Measurements from ENCODE around the gene BIRC2.
"Not testable (repeated sequence)": the region's sequence is repeated elsewhere in the genome, so short reads cannot be mapped to it uniquely, and the experiment has no call there.

Gene BIRC2

GRCh38 chr11:102346748-102347461 lies at the start of gene BIRC2:
Gene BIRC2 (plus strand): TSS chr11:102347214. CDS start chr11:102349855, 2,641 bp downstream.
- peak within 1 kb of the TSS; percentile 82 for H3K4me3 ChIP-seq (ENCODE audit: low read depth, low read length)
- ChIA-PET CTCF (interaction anchor here (0.6 to 2.7 kb wide), 5 partner anchors 10 to 319 kb away, joined by 3 to 7 read pairs (median 3); no protein-coding TSS in a partner anchor), POLR2A (interaction anchor here (0.9 kb wide), 1 partner anchor 484 kb away, joined by 3 read pairs; no protein-coding TSS in a partner anchor)
- no peak for DNase-seq (ENCODE audit: low read depth, low spot score)
- TF ChIP-seq, protein P1, sequence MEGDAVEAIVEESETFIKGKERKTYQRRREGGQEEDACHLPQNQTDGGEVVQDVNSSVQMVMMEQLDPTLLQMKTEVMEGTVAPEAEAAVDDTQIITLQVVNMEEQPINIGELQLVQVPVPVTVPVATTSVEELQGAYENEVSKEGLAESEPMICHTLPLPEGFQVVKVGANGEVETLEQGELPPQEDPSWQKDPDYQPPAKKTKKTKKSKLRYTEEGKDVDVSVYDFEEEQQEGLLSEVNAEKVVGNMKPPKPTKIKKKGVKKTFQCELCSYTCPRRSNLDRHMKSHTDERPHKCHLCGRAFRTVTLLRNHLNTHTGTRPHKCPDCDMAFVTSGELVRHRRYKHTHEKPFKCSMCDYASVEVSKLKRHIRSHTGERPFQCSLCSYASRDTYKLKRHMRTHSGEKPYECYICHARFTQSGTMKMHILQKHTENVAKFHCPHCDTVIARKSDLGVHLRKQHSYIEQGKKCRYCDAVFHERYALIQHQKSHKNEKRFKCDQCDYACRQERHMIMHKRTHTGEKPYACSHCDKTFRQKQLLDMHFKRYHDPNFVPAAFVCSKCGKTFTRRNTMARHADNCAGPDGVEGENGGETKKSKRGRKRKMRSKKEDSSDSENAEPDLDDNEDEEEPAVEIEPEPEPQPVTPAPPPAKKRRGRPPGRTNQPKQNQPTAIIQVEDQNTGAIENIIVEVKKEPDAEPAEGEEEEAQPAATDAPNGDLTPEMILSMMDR (IDR thresholded peaks at IDR 0.05; ENCODE audit: insufficient read depth, low read length, missing control alignments) = peak; percentile 94

DNA sequence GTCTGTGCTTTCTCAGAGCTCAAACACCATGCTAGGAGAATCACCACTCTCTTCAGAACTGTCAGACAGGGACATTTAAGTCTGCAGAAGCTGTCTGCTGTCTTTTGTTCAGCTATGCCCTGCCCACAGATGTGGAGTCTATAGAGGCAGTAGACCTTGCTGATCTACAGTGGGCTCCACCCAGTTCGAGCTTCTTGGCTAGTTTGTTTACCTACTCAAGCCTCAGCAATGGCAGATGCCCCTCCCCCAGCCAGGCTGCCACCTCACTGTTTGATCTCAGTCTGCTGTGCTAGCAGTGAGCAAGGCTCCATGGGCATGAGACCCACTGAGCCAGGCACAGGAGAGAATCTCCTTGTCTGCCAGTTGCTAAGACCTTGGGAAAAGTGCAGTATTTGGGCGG lies 46.2 kb upstream of the BIRC2 start:
- CTCF ChIA-PET; DNase-seq (ENCODE audit: low read depth, low spot score); POLR2A ChIA-PET; H3K4me3 ChIP-seq (ENCODE audit: low read depth, low read length): not testable (repeated sequence)

DNA sequence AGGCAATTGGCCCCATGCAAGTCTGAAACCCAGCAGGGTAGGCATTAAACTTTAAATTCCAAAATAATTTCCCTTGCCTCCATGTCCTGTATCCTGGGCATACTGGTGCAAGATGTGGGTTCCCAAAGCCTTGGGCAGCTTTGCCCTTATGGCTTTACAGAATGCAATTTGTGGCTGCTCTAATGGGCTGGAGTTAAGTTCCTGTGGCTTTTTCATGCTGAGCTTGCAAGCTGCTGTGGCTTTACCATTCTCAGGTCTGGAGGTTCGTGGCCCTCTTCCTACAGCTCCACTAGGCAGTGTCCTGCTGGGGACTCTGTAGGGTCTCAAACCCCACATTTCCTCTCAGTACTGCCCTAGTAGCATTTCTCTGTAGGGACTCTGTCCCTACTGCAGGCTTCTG lies 44.8 kb upstream of the BIRC2 start:
- TF ChIP-seq, protein P1 (IDR thresholded peaks at IDR 0.05; ENCODE audit: insufficient read depth, low read length, missing control alignments) = no peak
- DNase-seq (ENCODE audit: low read depth, low spot score) = no peak
- ChIA-PET CTCF (no interaction called here), POLR2A (no interaction called here)
- H3K4me3 ChIP-seq (ENCODE audit: low read depth, low read length) = no peak overlapping the region

DNA sequence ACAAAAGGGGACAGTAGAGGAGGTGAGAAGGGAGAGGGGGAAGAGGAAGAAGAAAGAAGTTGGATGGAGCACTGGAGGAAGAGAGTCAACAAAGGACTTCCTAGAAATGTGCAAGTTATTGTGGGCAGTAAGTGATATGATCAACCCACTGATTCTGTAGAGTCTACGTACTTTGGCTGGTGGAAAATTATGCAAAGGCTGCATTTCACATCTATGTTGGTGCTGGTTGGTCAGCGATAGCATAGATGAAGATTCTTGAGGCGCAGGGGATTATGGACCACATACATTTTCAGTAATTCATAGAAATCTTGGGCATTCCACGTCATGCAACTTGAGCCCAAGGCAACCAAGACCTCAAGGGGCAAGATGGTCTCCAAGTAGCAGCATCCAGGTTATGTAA lies 42.3 kb upstream of the BIRC2 start:
- TF ChIP-seq, protein P1 (IDR thresholded peaks at IDR 0.05; ENCODE audit: insufficient read depth, low read length, missing control alignments) = no peak
- ChIA-PET POLR2A (no interaction called here), CTCF (no interaction called here)
- no peak for DNase-seq (ENCODE audit: low read depth, low spot score)
- H3K4me3 ChIP-seq (ENCODE audit: low read depth, low read length) = no peak overlapping the region

DNA sequence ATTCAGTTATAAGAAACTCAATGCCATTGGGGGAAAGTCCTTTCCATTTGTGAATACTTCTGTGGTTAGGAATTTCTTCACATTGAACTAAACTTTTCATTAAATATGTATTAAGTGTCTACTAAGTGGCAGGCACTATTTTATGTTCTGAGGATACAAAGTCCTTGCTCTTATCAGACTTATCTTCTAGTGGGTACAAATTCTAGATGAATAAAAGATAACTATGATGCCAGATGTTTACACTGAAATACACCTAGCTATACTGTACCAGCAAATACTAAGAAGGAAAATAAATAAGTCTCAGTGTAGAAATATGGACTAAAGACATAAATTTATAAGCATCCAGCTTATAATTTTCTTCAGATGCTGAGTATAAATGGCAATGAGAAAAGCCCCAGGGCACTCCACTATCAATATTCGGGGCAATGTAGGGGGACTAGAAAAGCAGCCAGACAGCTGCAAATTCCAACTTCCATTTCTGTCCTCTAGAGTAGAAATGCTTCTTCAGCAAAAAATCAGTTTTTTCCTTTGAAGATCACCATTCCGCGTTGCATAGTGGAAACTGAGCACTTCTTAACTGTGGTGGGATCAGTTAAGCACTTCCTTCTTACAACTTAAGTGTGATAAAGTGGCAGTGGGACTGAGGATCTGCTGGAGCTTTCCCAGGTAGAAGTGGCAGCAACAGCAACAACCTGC lies 41.5 kb upstream of the BIRC2 start:
- TF ChIP-seq, protein P1 (IDR thresholded peaks at IDR 0.05; ENCODE audit: insufficient read depth, low read length, missing control alignments) = no peak
- POLR2A ChIA-PET = no interaction called here
- DNase-seq (ENCODE audit: low read depth, low spot score) = no peak
- no peak overlapping the region for H3K4me3 ChIP-seq (ENCODE audit: low read depth, low read length)
- CTCF ChIA-PET = interaction anchor here (1.1 to 1.8 kb wide), 5 partner anchors 10 to 361 kb away, joined by 3 to 18 read pairs (median 5); no protein-coding TSS in a partner anchor

GRCh38 chr11:102306048-102306597 lies 40.9 kb upstream of the BIRC2 start:
- CTCF ChIA-PET = interaction anchor here (1.1 to 1.8 kb wide), 5 partner anchors 10 to 360 kb away, joined by 3 to 18 read pairs (median 5); no protein-coding TSS in a partner anchor
- POLR2A ChIA-PET = no interaction called here
- no peak for DNase-seq (ENCODE audit: low read depth, low spot score)
- no peak overlapping the region for H3K4me3 ChIP-seq (ENCODE audit: low read depth, low read length)
- TF ChIP-seq, protein P1 (IDR thresholded peaks at IDR 0.05; ENCODE audit: insufficient read depth, low read length, missing control alignments) = no peak

Data from AG04449 (cell line).